Mammary epithelial cell (primary cell): ENCODE results near the gene PIANP.

ENCODE experiments used
- CTCF ChIP-seq, 2 donors: IDR thresholded peaks in 1 of 2; conservative IDR thresholded peaks in 1 of 2; 2 replicates each; pipeline ENCODE4 v1.5.1; 2011 to 2012; ENCODE audit warnings: inconsistent platforms in 2 of 2, low read length in 2 of 2, mild to moderate bottlenecking in 2 of 2, control low read depth in 1 of 2, low read depth in 1 of 2; ENCODE audit not compliant: insufficient read depth in 1 of 2; ENCODE audit errors: extremely low read depth in 1 of 2
- EZH2 ChIP-seq: IDR thresholded peaks from 2 replicates; pipeline ENCODE4 v1.6.1; 2012; ENCODE audit warnings: low read length, inconsistent platforms, borderline replicate concordance

DNA sequence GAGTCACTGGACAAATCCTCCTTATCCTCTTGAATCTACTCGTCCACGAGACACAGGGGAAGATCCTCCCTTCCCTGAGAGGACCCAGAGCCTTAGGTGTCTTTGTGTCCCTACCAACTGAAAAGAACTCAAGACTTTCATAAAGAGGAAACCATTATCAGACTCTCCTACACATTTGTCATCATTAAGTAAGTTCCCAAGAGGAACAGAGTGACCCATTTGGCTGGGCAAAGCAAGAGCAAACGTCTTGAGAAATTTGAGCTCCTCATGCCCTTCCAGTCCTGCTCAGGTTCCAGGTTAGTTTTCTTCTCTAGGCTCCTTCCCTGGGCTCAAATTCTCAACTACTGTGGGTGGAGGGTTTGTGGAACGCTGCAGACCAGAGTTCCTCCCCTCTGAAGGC lies 46.6 kb upstream of the PIANP start:
- TF ChIP-seq CTCF (conservative IDR thresholded peaks at IDR 0.05 in 1 of 2, IDR thresholded peaks at IDR 0.05 in 1 of 2; ENCODE audit: extremely low read depth in 1 of 2, insufficient read depth in 1 of 2, low read depth in 1 of 2, low read length in 2 of 2) (no peak), EZH2 (no peak)
